Nephron (organoid): ENCODE results near the gene HDAC10.

Experiments used
- H3K27ac Mint-ChIP-seq, 3 experiments: 2 replicates each; pipeline ENCODE4 v1.8.0; 2020; ENCODE audit warnings: mixed read lengths in 3 of 3, mild to moderate bottlenecking in 2 of 3, moderate library complexity in 1 of 3
- H3K27me3 Mint-ChIP-seq: 2 replicates; pipeline ENCODE4 v1.8.0; 2021; ENCODE audit warnings: low read depth, mild to moderate bottlenecking, moderate library complexity, mixed read lengths
- H3K36me3 Mint-ChIP-seq: 2 replicates; pipeline ENCODE4 v1.8.0; 2020; ENCODE audit warnings: low read depth, mixed read lengths
- H3K4me1 Mint-ChIP-seq: 2 replicates; pipeline ENCODE4 v1.8.0; 2020; ENCODE audit warnings: mixed read lengths
- H3K4me3 Mint-ChIP-seq, 3 experiments: 2 replicates each; pipeline ENCODE4 v1.8.0; 2020; ENCODE audit warnings: mild to moderate bottlenecking in 3 of 3, mixed read lengths in 3 of 3, moderate library complexity in 2 of 3
- H3K9me3 Mint-ChIP-seq: 2 replicates; pipeline ENCODE4 v1.8.0; 2020; ENCODE audit warnings: mixed read lengths
- CTCF ChIP-seq, 3 experiments: fragments of 200-600 bp; sonication (generic); IDR thresholded peaks; one replicate each; pipeline ENCODE4 v1.5.0; 2021; ENCODE audit warnings: antibody characterized with exemption in 3 of 3; ENCODE audit not compliant: unreplicated experiment in 3 of 3

The HDAC10 gene

GRCh38 chr22:50272044-50272802, 21.2 kb upstream of the HDAC10 start:
- peaks cover 24% of the 10 kb centered on the region for H3K36me3 Mint-ChIP-seq
- H3K4me3 Mint-ChIP-seq, result peak overlapping the region; percentile 30 to 63 (median 53)
- H3K4me1 Mint-ChIP-seq, result peaks cover 11% of the 10 kb centered on the region
- no peak overlapping the region for H3K27ac Mint-ChIP-seq
- H3K27me3 Mint-ChIP-seq, result peaks cover 17% of the 10 kb centered on the region
- no peak for TF ChIP-seq CTCF (IDR thresholded peaks at IDR 0.05; ENCODE audit: unreplicated experiment in 3 of 3)
- no peaks in the 10 kb centered on the region for H3K9me3 Mint-ChIP-seq

- H3K4me1 Mint-ChIP-seq, result peaks cover 11% of the 10 kb centered on the region
- peaks cover 17% of the 10 kb centered on the region for H3K27me3 Mint-ChIP-seq
- H3K9me3 Mint-ChIP-seq, result no peaks in the 10 kb centered on the region
- H3K27ac Mint-ChIP-seq, result no peak overlapping the region
- peak in 1 of 3 experiments; percentile 16 for TF ChIP-seq CTCF (IDR thresholded peaks at IDR 0.05; ENCODE audit: unreplicated experiment in 3 of 3)
- H3K4me3 Mint-ChIP-seq, result peak overlapping the region in 1 of 3 experiments; percentile 65
- peaks cover 18% of the 10 kb centered on the region for H3K36me3 Mint-ChIP-seq
Observed at GRCh38 chr22:50271519-50271970, 20.5 kb upstream of the HDAC10 start.

GRCh38 chr22:50270666-50271394, 19.8 kb upstream of the HDAC10 start:
- Mint-ChIP-seq H3K4me1 (peaks cover 11% of the 10 kb centered on the region), H3K27me3 (peaks cover 17% of the 10 kb centered on the region)
- no peak for TF ChIP-seq CTCF (IDR thresholded peaks at IDR 0.05; ENCODE audit: unreplicated experiment in 3 of 3)

GRCh38 chr22:50269970-50270665, 19.1 kb upstream of the HDAC10 start, which contains the start of gene MAPK11:
MAPK11 (minus strand) TSS chr22:50270380; CDS start chr22:50270292, 88 bp downstream.
- no peak for TF ChIP-seq CTCF (IDR thresholded peaks at IDR 0.05; ENCODE audit: unreplicated experiment in 3 of 3)
- peak within 1 kb of the TSS; percentile 73 to 81 (median 77) for H3K4me3 Mint-ChIP-seq
- H3K9me3 Mint-ChIP-seq, result no peaks in the 10 kb centered on the region
- peaks cover 11% of the 10 kb centered on the region for H3K4me1 Mint-ChIP-seq
- peaks cover 9% of the 10 kb centered on the region for H3K36me3 Mint-ChIP-seq
- peaks cover 17% of the 10 kb centered on the region for H3K27me3 Mint-ChIP-seq
- peak within 1 kb of the TSS in 1 of 3 experiments; percentile 33 for H3K27ac Mint-ChIP-seq

More at GRCh38 chr22:50270666-50271394, 19.8 kb upstream of the HDAC10 start:
- Mint-ChIP-seq H3K36me3 (peaks cover 15% of the 10 kb centered on the region), H3K27ac (no peak overlapping the region), H3K4me3 (peak overlapping the region; percentile 73 to 79 (median 73)), H3K9me3 (no peaks in the 10 kb centered on the region)

- Mint-ChIP-seq H3K36me3 (peaks cover 6% of the 10 kb centered on the region), H3K4me3 (peak overlapping the region; percentile 71 to 81 (median 77)), H3K4me1 (peaks cover 11% of the 10 kb centered on the region), H3K9me3 (no peaks in the 10 kb centered on the region), H3K27me3 (peaks cover 17% of the 10 kb centered on the region), H3K27ac (peak overlapping the region in 1 of 3 experiments; percentile 33)
- no peak for TF ChIP-seq CTCF (IDR thresholded peaks at IDR 0.05; ENCODE audit: unreplicated experiment in 3 of 3)
Observed at GRCh38 chr22:50269573-50269969, 18.5 kb upstream of the HDAC10 start.
